Fibroblast of pulmonary artery (primary cell): Measurements from ENCODE around the gene FBXW9.
"Not testable (repeated sequence)": the region's sequence is repeated elsewhere in the genome, so short reads cannot be mapped to it uniquely, and the experiment has no call there.

Source experiments
- DNase-seq: peaks from one replicate; pipeline ENCODE4 v3.0.0-alpha.2; 2010; ENCODE audit warnings: low read depth
- H3K4me3 ChIP-seq: replicated peaks from 2 replicates; pipeline ENCODE4 v1.5.1; 2011; ENCODE audit warnings: low read depth, mild to moderate bottlenecking, control low read depth, low read length, moderate library complexity
- TF ChIP-seq, protein P1 (sequence below): IDR thresholded peaks from 2 replicates; pipeline ENCODE4 v1.5.1; 2011; ENCODE audit warnings: mild to moderate bottlenecking, control low read depth, low read length, inconsistent platforms; ENCODE audit errors: missing control alignments

FBXW9 gene

DNA sequence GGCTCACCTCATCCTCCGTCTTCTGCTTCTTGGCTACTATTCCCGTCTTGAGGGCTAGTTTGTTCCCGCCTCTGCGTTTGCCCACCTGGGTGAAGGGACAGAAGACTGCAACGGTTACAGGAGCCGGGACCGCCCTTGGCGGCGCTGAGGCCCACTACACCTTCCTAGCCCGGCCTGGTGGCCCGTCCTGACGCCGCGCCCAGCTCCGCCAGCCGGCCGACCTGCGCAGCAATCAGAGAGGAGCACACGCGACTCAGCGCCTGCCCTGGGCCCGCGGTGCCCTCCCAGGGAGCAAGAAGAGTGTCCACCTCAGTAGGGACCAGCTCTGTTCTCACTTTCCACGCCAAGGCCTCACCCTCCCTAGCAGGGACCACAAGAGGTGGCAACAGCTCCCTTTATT is 34.9 kb upstream of the FBXW9 start:
- no peak for DNase-seq
- no peak overlapping the region for H3K4me3 ChIP-seq
- TF ChIP-seq, protein P1, sequence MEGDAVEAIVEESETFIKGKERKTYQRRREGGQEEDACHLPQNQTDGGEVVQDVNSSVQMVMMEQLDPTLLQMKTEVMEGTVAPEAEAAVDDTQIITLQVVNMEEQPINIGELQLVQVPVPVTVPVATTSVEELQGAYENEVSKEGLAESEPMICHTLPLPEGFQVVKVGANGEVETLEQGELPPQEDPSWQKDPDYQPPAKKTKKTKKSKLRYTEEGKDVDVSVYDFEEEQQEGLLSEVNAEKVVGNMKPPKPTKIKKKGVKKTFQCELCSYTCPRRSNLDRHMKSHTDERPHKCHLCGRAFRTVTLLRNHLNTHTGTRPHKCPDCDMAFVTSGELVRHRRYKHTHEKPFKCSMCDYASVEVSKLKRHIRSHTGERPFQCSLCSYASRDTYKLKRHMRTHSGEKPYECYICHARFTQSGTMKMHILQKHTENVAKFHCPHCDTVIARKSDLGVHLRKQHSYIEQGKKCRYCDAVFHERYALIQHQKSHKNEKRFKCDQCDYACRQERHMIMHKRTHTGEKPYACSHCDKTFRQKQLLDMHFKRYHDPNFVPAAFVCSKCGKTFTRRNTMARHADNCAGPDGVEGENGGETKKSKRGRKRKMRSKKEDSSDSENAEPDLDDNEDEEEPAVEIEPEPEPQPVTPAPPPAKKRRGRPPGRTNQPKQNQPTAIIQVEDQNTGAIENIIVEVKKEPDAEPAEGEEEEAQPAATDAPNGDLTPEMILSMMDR: no peak

DNA sequence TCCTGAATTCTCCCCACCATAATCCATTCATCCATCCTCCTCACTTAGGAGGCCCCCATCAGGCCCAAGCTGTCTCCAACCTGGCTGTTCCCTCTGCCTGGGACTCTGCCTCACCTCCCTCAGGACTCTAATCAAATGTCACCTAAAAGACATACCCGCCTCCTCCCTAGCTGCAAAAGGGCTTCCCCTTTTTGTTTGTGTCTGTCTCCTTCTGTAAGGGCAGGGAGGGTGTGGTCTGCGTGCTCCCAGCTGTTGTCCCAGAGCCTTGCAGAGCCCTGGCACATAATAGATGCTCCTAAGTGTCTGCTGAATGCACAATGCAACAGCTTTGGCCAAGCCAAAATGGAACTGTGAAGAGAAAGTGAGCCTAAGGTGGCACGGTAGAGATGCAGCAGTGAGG is 33.6 kb upstream of the FBXW9 start:
- DNase-seq: no peak
- TF ChIP-seq, protein P1: no peak
- no peak overlapping the region for H3K4me3 ChIP-seq

DNA sequence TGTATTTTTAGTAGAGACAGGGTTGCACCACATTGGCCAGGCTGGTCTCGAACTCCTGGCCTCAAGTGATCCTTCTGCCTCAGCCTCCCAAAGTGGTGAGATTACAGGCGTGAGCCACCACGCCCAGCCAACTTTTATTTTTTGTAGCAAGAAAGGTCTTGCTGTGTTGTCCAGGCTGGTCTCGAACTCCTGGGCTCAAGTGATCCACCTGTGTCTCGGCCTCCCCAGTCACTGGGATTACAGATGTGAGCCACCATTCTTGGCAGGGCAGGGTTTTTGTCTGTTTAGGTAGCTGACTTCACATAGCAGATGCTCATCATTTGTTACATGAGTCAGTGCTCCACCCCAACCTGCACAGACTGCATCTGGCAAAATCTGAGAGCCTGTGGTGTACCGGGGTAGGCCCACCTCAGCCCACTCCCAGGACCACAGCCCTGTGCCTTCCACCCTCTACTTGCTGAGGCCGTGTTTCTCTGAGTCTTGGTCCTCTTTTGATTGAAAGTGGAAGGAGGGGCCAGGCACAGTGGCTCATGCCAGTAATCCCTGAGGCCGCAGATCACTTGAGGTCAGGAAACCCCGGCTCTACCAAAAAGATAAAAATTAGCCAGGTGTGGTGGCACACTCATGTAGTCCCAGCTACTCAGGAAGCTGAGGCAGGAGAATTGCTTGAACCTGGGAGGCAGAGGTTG is 31.5 kb upstream of the FBXW9 start:
- no peak overlapping the region for H3K4me3 ChIP-seq
- DNase-seq: no peak
- TF ChIP-seq, protein P1: no peak

DNA sequence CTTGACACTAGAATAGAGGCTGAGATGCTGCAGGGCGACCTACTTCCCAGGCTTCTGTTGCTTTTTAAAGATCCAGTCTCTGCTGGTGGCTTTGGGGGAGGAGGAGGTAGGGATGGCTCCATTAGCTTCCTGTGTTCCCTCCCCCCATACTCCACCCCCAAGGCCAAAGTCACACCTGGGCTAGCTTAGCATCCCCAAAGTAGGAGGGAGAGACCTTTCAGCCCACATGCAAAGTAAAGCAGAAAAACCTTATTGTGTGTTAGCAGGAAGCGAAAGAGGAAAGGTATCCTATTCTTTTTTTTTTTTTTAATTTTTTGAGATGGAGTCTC is 30.5 kb upstream of the FBXW9 start:
- no peak for DNase-seq
- TF ChIP-seq, protein P1: no peak
- H3K4me3 ChIP-seq: no peak overlapping the region

DNA sequence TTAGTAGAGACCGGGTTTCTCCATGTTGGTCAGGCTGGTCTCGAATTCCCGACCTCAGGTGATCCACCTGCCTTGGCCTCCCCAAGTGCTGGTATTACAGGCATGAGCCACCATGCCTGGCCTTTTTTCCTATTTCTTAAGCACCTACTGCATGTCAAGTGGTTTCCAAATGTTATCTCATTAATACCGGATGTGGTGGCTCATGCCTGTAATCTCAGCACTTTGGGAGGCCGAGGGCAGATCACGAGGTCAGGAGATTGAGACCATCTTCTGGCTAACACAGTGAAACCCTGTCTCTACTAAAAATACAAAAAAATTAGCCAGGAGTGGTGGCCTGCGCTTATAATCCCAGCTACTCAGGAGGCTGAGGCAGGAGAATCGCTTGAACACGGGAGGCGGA is 29.2 kb upstream of the FBXW9 start:
- not testable (repeated sequence) for DNase-seq

DNA sequence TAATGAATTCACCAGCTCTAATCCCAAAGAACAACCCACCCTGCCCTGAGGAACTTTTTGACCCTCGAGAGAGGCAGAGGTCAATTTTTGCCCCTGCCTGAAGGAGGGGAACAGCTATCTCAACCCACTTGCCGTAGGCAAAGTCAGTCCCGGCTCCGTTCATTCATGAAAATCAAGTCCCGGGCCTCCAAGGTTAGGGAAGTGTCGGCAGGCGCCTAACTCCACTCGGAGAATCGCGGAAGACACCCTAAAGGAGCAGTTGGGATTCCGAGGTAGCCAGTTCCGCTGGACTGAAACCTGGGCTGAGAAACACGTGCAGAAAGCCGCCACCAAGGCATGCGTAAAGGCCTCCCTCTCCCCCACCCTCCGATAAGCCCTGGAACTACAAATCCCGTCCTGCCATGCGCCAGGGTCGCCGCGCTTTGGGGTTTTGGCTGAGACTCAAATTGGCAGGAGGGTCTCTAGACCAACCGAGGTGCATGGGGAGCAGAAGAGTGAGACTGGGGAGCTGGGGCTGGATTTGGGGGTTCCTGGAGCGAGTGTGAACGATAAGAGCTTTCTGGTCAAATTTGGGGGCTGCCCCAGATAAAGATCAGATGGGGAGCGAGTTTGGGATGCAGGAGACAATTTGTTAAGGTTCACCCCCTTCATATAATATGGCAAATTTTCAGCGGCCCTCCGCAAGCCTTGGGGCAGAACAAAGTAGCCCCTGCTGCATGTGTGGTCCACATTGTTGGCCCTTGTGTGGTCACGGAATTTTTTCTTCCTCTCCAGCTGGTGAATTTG is 27.4 kb upstream of the FBXW9 start, which contains the start of gene TNPO2:
TSS of gene TNPO2 (minus strand) at position 292 of the 786 bp plus-strand sequence. CDS start 2,955 bp downstream, outside the sequence.
- TF ChIP-seq, protein P1: no peak
- DNase-seq: peak; percentile 67
- H3K4me3 ChIP-seq: peak within 1 kb of the TSS; percentile 81

More for the DNA sequence above, 29.2 kb upstream of the FBXW9 start:
- H3K4me3 ChIP-seq: not testable (repeated sequence)

DNA sequence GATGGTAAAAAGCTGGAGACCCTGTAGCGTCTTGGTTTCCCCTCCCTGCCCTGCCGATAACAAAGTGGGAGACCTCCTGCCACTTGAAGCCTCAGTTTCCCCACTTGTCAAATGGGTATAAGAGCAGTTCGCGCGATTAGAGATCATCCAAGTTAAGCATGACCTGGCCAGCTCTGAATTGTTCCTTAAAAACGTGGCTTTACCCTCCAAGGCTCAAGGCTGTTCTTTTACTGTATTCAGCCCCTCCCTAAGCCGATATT is 26.9 kb upstream of the FBXW9 start:
- no peak for DNase-seq
- TF ChIP-seq, protein P1: no peak
- peak overlapping the region; percentile 81 for H3K4me3 ChIP-seq
